Omental fat pad (tissue), 4 donors: Measurements from ENCODE around the gene ZNF397. TPM values are rescaled to one million over a fixed set of nuclear protein-coding genes. Genes with fewer than 3 reads are reported as not detected.
"Not testable (repeated sequence)": the region's sequence is repeated elsewhere in the genome, so short reads cannot be mapped to it uniquely, and the experiment has no call there.

Source experiments
- ATAC-seq: fragments of 150-250 bp; one replicate; pipeline ENCODE4 v1.9.1; 2016; ENCODE audit warnings: mild to moderate bottlenecking, moderate library complexity; ENCODE audit not compliant: low FRiP score
- DNase-seq: peaks from one replicate; pipeline ENCODE4 v3.0.0-alpha.2; 2019; ENCODE audit warnings: low spot score
- total RNA-seq, 4 donors: library from RNA; depleted of rRNA; stranded (reverse); fragments of >200 nt; gene quantifications; one replicate each; pipeline ENCODE4 v1.1.0, GENCODE V29; 2016
- TF ChIP-seq, protein P1 (sequence below), 3 donors: fragments of 450-650 bp; IDR thresholded peaks; one replicate each; pipeline ENCODE4 v1.5.1; 2016 to 2017; ENCODE audit warnings: antibody characterized with exemption in 3 of 3, mild to moderate bottlenecking in 3 of 3, moderate library complexity in 2 of 3

Gene ZNF397
- total RNA-seq, 4 donors from 2014 or later = 15.9 to 33.9 (median 22.8) TPM

DNA sequence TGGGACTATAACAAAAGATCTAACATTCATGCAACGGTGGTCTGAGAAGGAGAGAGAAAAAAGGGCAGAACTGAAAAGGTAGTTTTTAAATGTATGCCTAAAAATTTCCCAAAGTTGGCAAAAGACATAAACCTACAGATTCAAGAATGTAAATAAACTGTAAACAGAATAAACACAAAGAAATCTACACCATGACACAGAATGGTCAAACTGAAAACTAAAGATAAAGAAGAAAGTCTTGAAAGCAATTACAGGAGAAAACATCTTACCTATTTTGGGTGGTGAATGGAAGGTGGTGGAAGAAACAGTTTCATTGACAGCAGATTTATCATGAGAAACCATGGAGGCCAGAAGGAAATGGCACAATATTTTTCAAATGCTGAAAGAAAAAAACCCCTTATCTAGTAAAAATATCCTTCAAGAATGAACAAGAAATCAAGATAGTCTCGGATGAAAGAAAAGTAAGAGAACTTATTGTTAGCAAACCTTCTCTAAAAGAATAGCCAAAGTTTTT lies 35.6 kb upstream of the ZNF397 start:
- no peak for DNase-seq
- ATAC-seq = no peak
- TF ChIP-seq, protein P1, sequence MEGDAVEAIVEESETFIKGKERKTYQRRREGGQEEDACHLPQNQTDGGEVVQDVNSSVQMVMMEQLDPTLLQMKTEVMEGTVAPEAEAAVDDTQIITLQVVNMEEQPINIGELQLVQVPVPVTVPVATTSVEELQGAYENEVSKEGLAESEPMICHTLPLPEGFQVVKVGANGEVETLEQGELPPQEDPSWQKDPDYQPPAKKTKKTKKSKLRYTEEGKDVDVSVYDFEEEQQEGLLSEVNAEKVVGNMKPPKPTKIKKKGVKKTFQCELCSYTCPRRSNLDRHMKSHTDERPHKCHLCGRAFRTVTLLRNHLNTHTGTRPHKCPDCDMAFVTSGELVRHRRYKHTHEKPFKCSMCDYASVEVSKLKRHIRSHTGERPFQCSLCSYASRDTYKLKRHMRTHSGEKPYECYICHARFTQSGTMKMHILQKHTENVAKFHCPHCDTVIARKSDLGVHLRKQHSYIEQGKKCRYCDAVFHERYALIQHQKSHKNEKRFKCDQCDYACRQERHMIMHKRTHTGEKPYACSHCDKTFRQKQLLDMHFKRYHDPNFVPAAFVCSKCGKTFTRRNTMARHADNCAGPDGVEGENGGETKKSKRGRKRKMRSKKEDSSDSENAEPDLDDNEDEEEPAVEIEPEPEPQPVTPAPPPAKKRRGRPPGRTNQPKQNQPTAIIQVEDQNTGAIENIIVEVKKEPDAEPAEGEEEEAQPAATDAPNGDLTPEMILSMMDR (IDR thresholded peaks at IDR 0.05) = no peak

DNA sequence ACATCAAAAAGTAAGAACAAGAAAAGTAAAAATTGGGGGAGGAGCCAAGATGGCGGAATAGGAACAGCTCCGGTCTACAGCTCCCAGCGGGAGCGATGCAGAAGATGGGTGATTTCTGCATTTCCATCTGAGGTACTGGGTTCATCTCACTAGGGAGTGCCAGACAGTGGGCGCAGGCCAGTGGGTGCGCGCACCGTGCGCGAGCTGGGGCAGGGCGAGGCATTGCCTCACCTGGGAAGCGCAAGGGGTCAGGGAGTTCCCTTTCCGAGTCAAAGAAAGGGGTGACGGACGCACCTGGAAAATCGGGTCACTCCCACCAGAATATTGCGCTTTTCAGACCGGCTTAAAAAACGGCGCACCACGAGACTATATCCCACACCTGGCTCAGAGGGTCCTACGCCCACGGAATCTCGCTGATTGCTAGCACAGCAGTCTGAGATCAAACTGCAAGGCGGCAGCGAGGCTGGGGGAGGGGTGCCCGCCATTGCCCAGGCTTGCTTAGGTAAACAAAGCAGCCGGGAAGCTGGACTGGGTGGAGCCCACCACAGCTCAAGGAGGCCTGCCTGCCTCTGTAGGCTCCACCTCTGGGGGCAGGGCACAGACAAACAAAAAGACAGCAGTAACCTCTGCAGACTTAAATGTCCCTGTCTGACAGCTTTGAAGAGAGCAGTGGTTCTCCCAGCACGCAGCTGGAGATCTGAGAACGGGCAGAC lies 34.9 kb upstream of the ZNF397 start:
- DNase-seq = not testable (repeated sequence)

DNA sequence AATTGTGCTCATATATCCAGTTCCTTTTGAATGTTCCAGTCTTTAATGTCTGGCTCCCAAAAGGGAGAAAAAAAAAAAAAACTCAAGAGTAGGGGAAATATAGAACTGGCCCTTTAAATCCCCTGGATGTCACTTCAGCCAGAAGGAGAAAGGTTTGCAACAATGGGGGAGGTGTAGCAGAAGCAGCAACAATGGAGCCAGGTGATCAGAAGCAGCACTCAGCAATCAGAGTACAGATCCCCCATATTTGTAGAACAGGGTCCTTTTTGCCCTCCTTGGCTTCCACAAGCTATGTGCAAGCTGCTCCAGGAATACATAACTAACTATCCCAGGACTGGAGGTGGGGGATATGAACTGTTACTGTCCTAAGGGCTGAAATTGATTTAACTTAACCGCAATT lies 25.8 kb upstream of the ZNF397 start:
- DNase-seq (no peak), ATAC-seq (no peak)
- TF ChIP-seq, protein P1 (IDR thresholded peaks at IDR 0.05) = no peak

More for the DNA sequence above, 34.9 kb upstream of the ZNF397 start:
- ATAC-seq = not testable (repeated sequence)

DNA sequence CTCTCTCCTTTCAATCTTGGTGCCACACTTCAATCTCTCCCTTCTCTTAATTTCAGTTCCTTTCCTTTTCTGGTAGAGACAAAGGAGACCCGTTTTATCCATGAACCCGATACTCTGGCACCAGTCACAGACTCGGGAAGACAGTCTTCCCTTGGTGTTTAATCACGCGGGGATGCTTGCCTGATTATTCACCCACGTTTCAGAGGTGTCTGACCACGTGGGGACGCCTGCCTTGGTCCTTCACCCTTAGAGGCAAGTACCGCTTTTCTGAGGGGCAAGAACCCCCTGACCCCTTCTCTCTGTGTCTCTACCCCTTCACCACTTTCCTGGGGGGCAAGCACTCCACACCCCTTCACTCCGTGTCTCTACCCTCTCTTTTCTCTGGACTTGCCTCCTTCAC lies 24.2 kb upstream of the ZNF397 start:
- not testable (repeated sequence) for DNase-seq, ATAC-seq

DNA sequence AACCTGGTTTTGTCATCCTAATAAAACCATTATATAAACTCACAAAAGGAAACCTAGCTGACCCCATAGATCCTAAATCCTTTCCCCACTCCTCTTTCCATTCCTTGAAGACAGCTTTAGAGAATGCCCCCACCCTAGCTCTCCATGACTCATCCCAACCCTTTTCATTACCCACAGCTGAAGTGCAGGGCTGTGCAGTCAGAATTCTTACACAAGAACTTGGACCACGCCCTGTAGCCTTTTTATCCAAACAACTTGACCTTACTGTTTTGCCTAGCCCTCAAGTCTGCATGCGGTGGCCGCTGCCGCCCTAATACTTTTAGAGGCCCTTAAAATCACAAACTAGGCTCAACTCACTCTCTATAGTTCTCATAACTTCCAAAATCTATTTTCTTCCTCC lies 21.5 kb upstream of the ZNF397 start:
- DNase-seq, ATAC-seq: not testable (repeated sequence)

DNA sequence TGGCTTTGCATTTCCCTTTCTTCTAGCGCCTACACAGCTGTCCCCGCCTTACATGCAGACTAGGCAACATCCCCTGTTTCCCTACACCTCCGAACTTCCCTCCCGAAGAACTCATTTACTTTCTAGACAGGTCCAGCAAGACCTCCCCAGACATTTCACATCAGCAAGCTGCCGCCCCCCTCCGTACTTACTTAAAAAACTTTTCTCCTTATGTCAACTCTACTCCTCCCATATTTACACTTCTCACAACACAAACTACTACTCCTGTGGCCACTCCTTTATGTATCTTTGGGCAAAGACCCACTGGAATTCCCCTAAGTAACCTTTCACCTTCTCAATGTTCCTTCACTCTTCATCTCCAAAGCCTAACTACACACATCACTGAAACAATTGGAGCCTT lies 20.4 kb upstream of the ZNF397 start:
- DNase-seq (no peak), ATAC-seq (no peak)
- TF ChIP-seq, protein P1 (IDR thresholded peaks at IDR 0.05) = no peak

DNA sequence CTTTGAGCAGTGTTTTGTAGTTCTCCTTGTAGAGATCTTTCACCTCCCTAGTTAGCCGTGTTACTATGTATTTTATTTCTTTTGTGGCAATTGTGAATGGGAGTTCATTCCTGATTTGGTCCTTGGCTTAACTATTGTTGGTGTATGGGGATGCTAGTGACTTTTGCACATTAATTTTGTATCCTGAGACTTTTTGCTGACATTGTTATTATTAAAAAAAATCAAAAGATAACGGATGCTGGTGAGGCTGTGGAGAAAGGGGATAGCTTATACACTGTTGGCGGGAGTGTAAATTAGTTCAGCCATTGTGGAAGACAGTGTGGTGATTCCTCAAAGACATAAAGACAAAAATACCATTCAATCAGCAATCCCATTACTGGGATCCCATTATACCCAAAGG lies 17.0 kb upstream of the ZNF397 start:
- DNase-seq = no peak
- TF ChIP-seq, protein P1 (IDR thresholded peaks at IDR 0.05) = no peak

DNA sequence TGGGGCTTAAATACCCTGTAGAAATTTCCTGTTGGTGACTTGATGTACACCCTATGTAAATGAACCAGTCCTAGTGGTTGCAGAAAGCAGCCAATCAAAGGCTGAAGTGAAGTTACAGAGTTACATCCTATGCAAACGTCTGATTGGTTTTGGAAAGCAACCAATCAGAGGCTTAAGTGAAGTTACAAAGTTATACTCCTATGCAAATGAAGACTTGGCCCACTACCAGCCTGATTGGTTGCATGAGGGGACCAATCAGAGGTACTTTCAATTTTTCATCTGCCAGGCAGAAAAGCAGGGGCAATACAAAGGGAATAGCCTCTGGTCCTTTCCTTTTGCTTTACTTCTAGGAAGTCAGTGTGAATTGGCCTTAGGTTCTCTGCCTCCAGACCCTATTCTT lies 13.6 kb upstream of the ZNF397 start:
- TF ChIP-seq, protein P1 (IDR thresholded peaks at IDR 0.05) = no peak
- no peak for DNase-seq
- ATAC-seq = no peak

More for the DNA sequence above, 17.0 kb upstream of the ZNF397 start:
- ATAC-seq = no peak
